ENCODE measurements around the gene PEX5L.

GRCh38 chr3:179929091-179929529 lies 107.6 kb downstream of the PEX5L start:
- TF ChIP-seq NFRKB (IDR thresholded peaks at IDR 0.05) (no peak), SUZ12 (IDR thresholded peaks at IDR 0.05) (no peak), PKNOX1 (IDR thresholded peaks at IDR 0.05) (no peak), FOXA1 (IDR thresholded peaks at IDR 0.05) (no peak), ELF4 (IDR thresholded peaks at IDR 0.05) (no peak), TARDBP (IDR thresholded peaks at IDR 0.05) (no peak), HDGF (IDR thresholded peaks at IDR 0.05; ENCODE audit: borderline replicate concordance) (no peak), ZNF384 (IDR thresholded peaks at IDR 0.05) (no peak), LEF1 (IDR thresholded peaks at IDR 0.05; ENCODE audit: borderline replicate concordance) (no peak), BHLHE40 (IDR thresholded peaks at IDR 0.05; ENCODE audit: borderline replicate concordance) (no peak), FOXM1 (IDR thresholded peaks at IDR 0.05; ENCODE audit: borderline replicate concordance) (no peak)

Data from HEK293T (cell line).